ENCODE results near the gene FAM47E.

FAM47E gene

DNA sequence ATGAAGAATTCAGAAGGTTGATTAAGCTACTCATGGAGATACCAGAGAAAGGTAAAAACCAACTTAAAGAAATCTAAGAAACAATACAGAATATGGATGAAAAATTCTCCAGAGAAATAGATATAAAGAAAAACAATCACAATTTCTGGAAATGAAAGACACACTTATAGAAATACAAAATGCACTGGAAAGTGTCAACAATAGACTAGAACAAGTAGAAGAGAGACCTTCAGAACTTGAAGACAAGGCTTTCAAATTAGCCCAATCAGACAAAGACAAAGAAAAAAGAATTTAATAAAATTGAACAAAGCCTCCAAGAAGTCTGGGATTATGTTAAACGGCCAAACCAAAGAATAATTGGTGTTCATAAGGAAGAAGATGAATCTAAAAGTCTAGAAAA lies 64.6 kb downstream of the FAM47E start:
- no peak overlapping the region for H3K4me3 ChIP-seq (ENCODE audit: low read length)
- no peaks in the 10 kb centered on the region for H3K79me1 ChIP-seq (ENCODE audit: low read length)
- H3K23ac ChIP-seq (ENCODE audit: low read length) = no peak overlapping the region
- H3K27me3 ChIP-seq (ENCODE audit: insufficient read depth, low read length, poor library complexity) = no peaks in the 10 kb centered on the region
- no peaks in the 10 kb centered on the region for H3K4me1 ChIP-seq (ENCODE audit: control insufficient read depth, low read depth, low read length)
- no peak overlapping the region for H3K56ac ChIP-seq (ENCODE audit: low read length)
- H4K8ac ChIP-seq (ENCODE audit: low read depth, low read length) = no peak overlapping the region
- WGBS (ENCODE audit: extremely low coverage, insufficient coverage, low lambda C conversion rate) = no CpG with 5 or more reads among the region's 1 CpG
- H3K36me3 ChIP-seq (ENCODE audit: control insufficient read depth, insufficient read depth, low read length) = no peaks in the 10 kb centered on the region
- H3K79me2 ChIP-seq (ENCODE audit: control insufficient read depth, insufficient read depth, low read length) = no peaks in the 10 kb centered on the region
- H2BK120ac ChIP-seq (ENCODE audit: low read depth, low read length) = no peak overlapping the region
- no peak overlapping the region for H2BK15ac ChIP-seq (replicated peaks; ENCODE audit: low read depth)
- H3K9ac ChIP-seq (ENCODE audit: low read length) = no peak overlapping the region
- H3K4ac ChIP-seq (ENCODE audit: low read depth, low read length) = no peak overlapping the region
- H3K27ac ChIP-seq (ENCODE audit: low read depth, low read length) = no peak overlapping the region
- H2AK5ac ChIP-seq (ENCODE audit: low read length) = no peak overlapping the region
- H2BK5ac ChIP-seq (ENCODE audit: low read length) = no peak overlapping the region
- DNase-seq = no peak
- H3K4me2 ChIP-seq (ENCODE audit: low read length) = no peak overlapping the region
- H3K18ac ChIP-seq (ENCODE audit: low read length) = no peak overlapping the region
- H4K5ac ChIP-seq (ENCODE audit: low read length) = no peak overlapping the region

GRCh38 chr4:76322236-76322635 lies 70.7 kb downstream of the FAM47E start:
- no peaks in the 10 kb centered on the region for H3K79me2 ChIP-seq (ENCODE audit: control insufficient read depth, insufficient read depth, low read length)
- no peak overlapping the region for H3K56ac ChIP-seq (ENCODE audit: low read length)
- no peak overlapping the region for H2BK15ac ChIP-seq (replicated peaks; ENCODE audit: low read depth)
- no peak overlapping the region for H3K9ac ChIP-seq (ENCODE audit: low read length)
- H3K4ac ChIP-seq (ENCODE audit: low read depth, low read length) = no peak overlapping the region
- no peaks in the 10 kb centered on the region for H3K79me1 ChIP-seq (ENCODE audit: low read length)
- H3K23ac ChIP-seq (ENCODE audit: low read length) = no peak overlapping the region
- H3K27ac ChIP-seq (ENCODE audit: low read depth, low read length) = no peak overlapping the region
- H3K36me3 ChIP-seq (ENCODE audit: control insufficient read depth, insufficient read depth, low read length) = no peaks in the 10 kb centered on the region
- no peak overlapping the region for H2AK5ac ChIP-seq (ENCODE audit: low read length)
- H4K5ac ChIP-seq (ENCODE audit: low read length) = no peak overlapping the region
- no peak overlapping the region for H2BK5ac ChIP-seq (ENCODE audit: low read length)
- H4K8ac ChIP-seq (ENCODE audit: low read depth, low read length) = no peak overlapping the region
- H3K4me3 ChIP-seq (ENCODE audit: low read length) = no peak overlapping the region
- no peaks in the 10 kb centered on the region for H3K27me3 ChIP-seq (ENCODE audit: insufficient read depth, low read length, poor library complexity)
- no peaks in the 10 kb centered on the region for H3K4me1 ChIP-seq (ENCODE audit: control insufficient read depth, low read depth, low read length)
- H3K18ac ChIP-seq (ENCODE audit: low read length) = no peak overlapping the region
- no peak overlapping the region for H2BK120ac ChIP-seq (ENCODE audit: low read depth, low read length)
- no CpG with 5 or more reads among the region's 3 CpGs for WGBS (ENCODE audit: extremely low coverage, insufficient coverage, low lambda C conversion rate)
- DNase-seq = no peak
- H3K4me2 ChIP-seq (ENCODE audit: low read length) = no peak overlapping the region

DNA sequence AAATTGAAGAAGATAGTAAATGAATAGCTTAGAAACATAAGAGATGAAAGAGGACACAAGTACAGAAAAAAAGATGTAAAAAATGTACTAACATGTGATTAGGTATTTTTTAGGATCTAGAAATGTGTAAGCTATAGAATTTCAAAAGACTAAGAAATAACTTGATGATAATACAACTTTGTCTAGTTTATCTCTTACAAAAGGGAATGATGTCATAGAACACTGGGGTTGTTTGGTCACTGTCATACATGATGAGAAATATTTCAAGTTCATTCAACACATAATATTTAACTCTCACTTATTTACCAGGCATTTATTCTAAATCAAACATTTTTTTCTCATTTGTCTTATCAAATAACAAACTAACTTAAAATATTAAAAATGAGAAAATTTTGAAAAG lies 73.6 kb downstream of the FAM47E start:
- Histone ChIP-seq H3K36me3 (ENCODE audit: control insufficient read depth, insufficient read depth, low read length) (no peaks in the 10 kb centered on the region), H2BK5ac (ENCODE audit: low read length) (no peak overlapping the region), H3K79me1 (ENCODE audit: low read length) (no peaks in the 10 kb centered on the region), H4K5ac (ENCODE audit: low read length) (no peak overlapping the region), H2BK120ac (ENCODE audit: low read depth, low read length) (no peak overlapping the region), H3K18ac (ENCODE audit: low read length) (no peak overlapping the region), H3K4me2 (ENCODE audit: low read length) (no peak overlapping the region), H3K79me2 (ENCODE audit: control insufficient read depth, insufficient read depth, low read length) (no peaks in the 10 kb centered on the region), H2AK5ac (ENCODE audit: low read length) (no peak overlapping the region), H3K4me1 (ENCODE audit: control insufficient read depth, low read depth, low read length) (no peaks in the 10 kb centered on the region), H3K9ac (ENCODE audit: low read length) (no peak overlapping the region), H3K56ac (ENCODE audit: low read length) (no peak overlapping the region), H4K8ac (ENCODE audit: low read depth, low read length) (no peak overlapping the region), H3K27ac (ENCODE audit: low read depth, low read length) (no peak overlapping the region), H3K4ac (ENCODE audit: low read depth, low read length) (no peak overlapping the region), H2BK15ac (replicated peaks; ENCODE audit: low read depth) (no peak overlapping the region), H3K23ac (ENCODE audit: low read length) (no peak overlapping the region), H3K4me3 (ENCODE audit: low read length) (no peak overlapping the region), H3K27me3 (ENCODE audit: insufficient read depth, low read length, poor library complexity) (no peaks in the 10 kb centered on the region)
- DNase-seq = no peak

DNA sequence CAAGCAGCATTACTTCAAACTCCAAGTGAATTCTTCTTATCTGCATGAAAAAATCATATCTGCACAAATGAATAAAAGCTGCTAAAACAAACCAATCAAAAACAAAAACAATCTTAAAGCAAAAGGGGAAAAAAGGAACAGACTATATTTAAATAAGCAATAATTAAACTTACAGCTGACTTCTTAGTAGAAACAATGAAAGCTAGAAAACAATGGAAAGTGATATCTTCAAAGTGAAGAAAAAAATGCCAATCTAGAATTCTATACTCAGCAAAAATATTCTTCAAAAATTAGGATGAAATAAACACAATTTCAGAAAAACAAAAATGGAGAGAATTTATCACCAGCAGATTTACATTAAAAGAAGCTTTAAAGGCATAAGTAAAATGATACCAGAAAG lies 75.0 kb downstream of the FAM47E start:
- Histone ChIP-seq H3K27me3 (ENCODE audit: insufficient read depth, low read length, poor library complexity) (no peaks in the 10 kb centered on the region), H3K9ac (ENCODE audit: low read length) (no peak overlapping the region)

More for the DNA sequence above, 75.0 kb downstream of the FAM47E start:
- no peak overlapping the region for H4K5ac ChIP-seq (ENCODE audit: low read length)
- H3K79me2 ChIP-seq (ENCODE audit: control insufficient read depth, insufficient read depth, low read length) = no peaks in the 10 kb centered on the region
- H3K23ac ChIP-seq (ENCODE audit: low read length) = no peak overlapping the region
- peak; percentile 8 for DNase-seq
- H2BK15ac ChIP-seq (replicated peaks; ENCODE audit: low read depth) = no peak overlapping the region
- H3K4ac ChIP-seq (ENCODE audit: low read depth, low read length) = no peak overlapping the region
- no peaks in the 10 kb centered on the region for H3K4me1 ChIP-seq (ENCODE audit: control insufficient read depth, low read depth, low read length)
- H3K56ac ChIP-seq (ENCODE audit: low read length) = no peak overlapping the region
- H2BK5ac ChIP-seq (ENCODE audit: low read length) = no peak overlapping the region
- no peak overlapping the region for H3K4me2 ChIP-seq (ENCODE audit: low read length)
- no peaks in the 10 kb centered on the region for H3K36me3 ChIP-seq (ENCODE audit: control insufficient read depth, insufficient read depth, low read length)
- no peak overlapping the region for H3K27ac ChIP-seq (ENCODE audit: low read depth, low read length)
- no peak overlapping the region for H2BK120ac ChIP-seq (ENCODE audit: low read depth, low read length)
- no peak overlapping the region for H4K8ac ChIP-seq (ENCODE audit: low read depth, low read length)
- no peak overlapping the region for H3K4me3 ChIP-seq (ENCODE audit: low read length)
- H3K79me1 ChIP-seq (ENCODE audit: low read length) = no peaks in the 10 kb centered on the region
- H3K18ac ChIP-seq (ENCODE audit: low read length) = no peak overlapping the region
- H2AK5ac ChIP-seq (ENCODE audit: low read length) = no peak overlapping the region

All from mesendoderm (in vitro differentiated cells).